Femur (tissue), 1 donor: ENCODE measurements around the gene SCAANT1.

Source experiments
- DNase-seq: peaks from one replicate; pipeline ENCODE4 v3.0.0-alpha.2; 2017

Gene SCAANT1

GRCh38 chr3:63896332-63897030 lies 15.7 kb downstream of the SCAANT1 start:
- no peak for DNase-seq

GRCh38 chr3:63895422-63896189 lies 16.6 kb downstream of the SCAANT1 start:
- DNase-seq: no peak

- no peak for DNase-seq
Observed at GRCh38 chr3:63892773-63893352, 19.3 kb downstream of the SCAANT1 start.

GRCh38 chr3:63891518-63891917 lies 20.7 kb downstream of the SCAANT1 start:
- DNase-seq: no peak

- DNase-seq: no peak
Observed at GRCh38 chr3:63886858-63887257, 25.3 kb downstream of the SCAANT1 start.

GRCh38 chr3:63880653-63881052 lies 31.5 kb downstream of the SCAANT1 start:
- DNase-seq: no peak

GRCh38 chr3:63878394-63879060 lies 33.7 kb downstream of the SCAANT1 start:
- no peak for DNase-seq

- no peak for DNase-seq
Observed at GRCh38 chr3:63877737-63878393, 34.3 kb downstream of the SCAANT1 start.

- DNase-seq: no peak
Observed at GRCh38 chr3:63876260-63876659, 35.9 kb downstream of the SCAANT1 start.

- DNase-seq: no peak
Observed at GRCh38 chr3:63875510-63875909, 36.7 kb downstream of the SCAANT1 start.

- no peak for DNase-seq
Observed at GRCh38 chr3:63874769-63875168, 37.4 kb downstream of the SCAANT1 start.

GRCh38 chr3:63872135-63872924 lies 39.9 kb downstream of the SCAANT1 start:
- no peak for DNase-seq

GRCh38 chr3:63870615-63871005 lies 41.6 kb downstream of the SCAANT1 start:
- DNase-seq: no peak

GRCh38 chr3:63869940-63870614 lies 42.1 kb downstream of the SCAANT1 start:
- no peak for DNase-seq

GRCh38 chr3:63867225-63867624 lies 45.0 kb downstream of the SCAANT1 start:
- DNase-seq: no peak

- no peak for DNase-seq
Observed at GRCh38 chr3:63864965-63865327, 47.2 kb downstream of the SCAANT1 start.

- DNase-seq: peak; percentile 63
Observed at GRCh38 chr3:63864008-63864964, 47.9 kb downstream of the SCAANT1 start.

- DNase-seq: peak; percentile 77
Observed at GRCh38 chr3:63863150-63864007, 48.8 kb downstream of the SCAANT1 start, which contains the start of the genes ATXN7 and THOC7. ATXN7 (plus strand) TSS chr3:63863867; CDS start chr3:63912599, 48,732 bp downstream. THOC7 (minus strand) TSS chr3:63863805; CDS start chr3:63863790, 15 bp downstream.

GRCh38 chr3:63862804-63863149 lies 49.4 kb downstream of the SCAANT1 start:
- no peak for DNase-seq
